SIG-M5 treated with dmso at 0.1 percent for 504 hours (cell line): ENCODE measurements around the gene CADM2.

Source experiments
- DNase-seq: peaks from one replicate; lab custom pipeline; 2025; ENCODE audit not compliant: unreplicated experiment; lab: John Stamatoyannopoulos, UW

Gene CADM2

GRCh38 chr3:85554153-85554552, 595.4 kb downstream of the CADM2 start:
- no peak for DNase-seq

- no peak for DNase-seq
Measured at GRCh38 chr3:85560088-85560785, 601.4 kb downstream of the CADM2 start.

- peak; percentile 49 for DNase-seq
Measured at GRCh38 chr3:85567071-85567676, 608.4 kb downstream of the CADM2 start.

GRCh38 chr3:85570819-85571218, 612.0 kb downstream of the CADM2 start:
- no peak for DNase-seq

- peak; percentile 42 for DNase-seq
Measured at GRCh38 chr3:85571835-85572234, 613.0 kb downstream of the CADM2 start.

GRCh38 chr3:85572426-85572825, 613.6 kb downstream of the CADM2 start:
- no peak for DNase-seq

- DNase-seq = no peak
Measured at GRCh38 chr3:85572978-85573377, 614.2 kb downstream of the CADM2 start.

GRCh38 chr3:85574006-85574705, 615.4 kb downstream of the CADM2 start:
- no peak for DNase-seq

GRCh38 chr3:85576091-85576690, 617.4 kb downstream of the CADM2 start:
- peak; percentile 63 for DNase-seq

- DNase-seq = no peak
Measured at GRCh38 chr3:85576697-85577200, 618.0 kb downstream of the CADM2 start.

GRCh38 chr3:85584779-85585356, 626.1 kb downstream of the CADM2 start:
- no peak for DNase-seq

GRCh38 chr3:85586018-85586417, 627.2 kb downstream of the CADM2 start:
- no peak for DNase-seq

GRCh38 chr3:85589145-85589544, 630.4 kb downstream of the CADM2 start:
- no peak for DNase-seq

GRCh38 chr3:85591451-85591850, 632.7 kb downstream of the CADM2 start:
- DNase-seq = no peak

GRCh38 chr3:85592256-85592655, 633.5 kb downstream of the CADM2 start:
- DNase-seq = no peak

- no peak for DNase-seq
Measured at GRCh38 chr3:85594676-85595075, 635.9 kb downstream of the CADM2 start.

GRCh38 chr3:85603378-85603777, 644.6 kb downstream of the CADM2 start:
- DNase-seq = no peak

GRCh38 chr3:85604641-85605040, 645.9 kb downstream of the CADM2 start:
- no peak for DNase-seq

- no peak for DNase-seq
Measured at GRCh38 chr3:85605066-85605465, 646.3 kb downstream of the CADM2 start.

- DNase-seq = no peak
Measured at GRCh38 chr3:85626662-85627061, 667.9 kb downstream of the CADM2 start.

- no peak for DNase-seq
Measured at GRCh38 chr3:85627932-85628331, 669.1 kb downstream of the CADM2 start.
